Skin epidermis (tissue), 12 donors: ENCODE results near the gene TMEM151A.

ENCODE experiments used
- H3K27ac ChIP-seq, 21 experiments: fragments of 200-600 bp; sonication (generic) in 11 of 21; one replicate each; pipeline ENCODE4 v1.5.0; 2020; ENCODE audit warnings: mild to moderate bottlenecking in 3 of 21, inconsistent platforms in 2 of 21, moderate library complexity in 2 of 21
- H3K4me3 ChIP-seq, 7 experiments: fragments of 200-600 bp; sonication (generic) in 2 of 7; one replicate each; pipeline ENCODE4 v1.5.0; 2020; ENCODE audit warnings: inconsistent platforms in 2 of 7, mild to moderate bottlenecking in 2 of 7, moderate library complexity in 1 of 7

The TMEM151A gene

GRCh38 chr11:66329165-66329673 is 37.5 kb downstream of the TMEM151A start:
- Histone ChIP-seq H3K4me3 (no peak overlapping the region), H3K27ac (peak overlapping the region in 3 of 21 experiments; percentile 0 to 86 (median 53))

- H3K4me3 ChIP-seq = no peak overlapping the region
- no peak overlapping the region for H3K27ac ChIP-seq
These were observed 39.2 kb downstream of the TMEM151A start for GRCh38 chr11:66330931-66331330.

GRCh38 chr11:66331542-66332370 is 40.1 kb downstream of the TMEM151A start:
- Histone ChIP-seq H3K4me3 (no peak overlapping the region), H3K27ac (peak overlapping the region in 1 of 21 experiments; percentile 16)

GRCh38 chr11:66332371-66333219 is 40.9 kb downstream of the TMEM151A start:
- H3K27ac ChIP-seq = peak overlapping the region in 1 of 21 experiments; percentile 16

GRCh38 chr11:66333220-66333877 is 41.7 kb downstream of the TMEM151A start:
- Histone ChIP-seq H3K27ac (no peak overlapping the region), H3K4me3 (no peak overlapping the region)

More at GRCh38 chr11:66332371-66333219, 40.9 kb downstream of the TMEM151A start:
- no peak overlapping the region for H3K4me3 ChIP-seq

- Histone ChIP-seq H3K4me3 (peak overlapping the region in 4 of 7 experiments; percentile 39 to 60 (median 50)), H3K27ac (peak overlapping the region in 1 of 21 experiments; percentile 96)
These were observed 42.4 kb downstream of the TMEM151A start for GRCh38 chr11:66333896-66334604.

GRCh38 chr11:66334605-66335442 is 43.1 kb downstream of the TMEM151A start:
- Histone ChIP-seq H3K4me3 (peak overlapping the region; percentile 39 to 63 (median 51)), H3K27ac (peak overlapping the region in 17 of 21 experiments; percentile 36 to 96 (median 89))

GRCh38 chr11:66335531-66336233 is 44.0 kb downstream of the TMEM151A start:
- H3K4me3 ChIP-seq = peak overlapping the region; percentile 39 to 63 (median 51)
- H3K27ac ChIP-seq = peak overlapping the region in 20 of 21 experiments; percentile 84 to 96 (median 89)

GRCh38 chr11:66336234-66337102 is 44.8 kb downstream of the TMEM151A start, which contains the start of gene RIN1:
RIN1 (minus strand) TSS chr11:66336434; CDS start chr11:66336402, 32 bp downstream.
- Histone ChIP-seq H3K27ac (peak within 1 kb of the TSS in 20 of 21 experiments; percentile 84 to 96 (median 89)), H3K4me3 (peak within 1 kb of the TSS; percentile 39 to 63 (median 51))

- H3K4me3 ChIP-seq = peak overlapping the region in 4 of 7 experiments; percentile 39 to 60 (median 50)
- H3K27ac ChIP-seq = peak overlapping the region in 20 of 21 experiments; percentile 66 to 96 (median 89)
These were observed 45.6 kb downstream of the TMEM151A start for GRCh38 chr11:66337103-66337899.

- H3K27ac ChIP-seq = peak overlapping the region in 18 of 21 experiments; percentile 22 to 96 (median 88)
- no peak overlapping the region for H3K4me3 ChIP-seq
These were observed 46.8 kb downstream of the TMEM151A start for GRCh38 chr11:66338276-66339161.

GRCh38 chr11:66339162-66339675 is 47.5 kb downstream of the TMEM151A start:
- Histone ChIP-seq H3K4me3 (no peak overlapping the region), H3K27ac (peak overlapping the region in 13 of 21 experiments; percentile 39 to 96 (median 90))

GRCh38 chr11:66339686-66340483 is 48.2 kb downstream of the TMEM151A start:
- H3K27ac ChIP-seq = peak overlapping the region in 11 of 21 experiments; percentile 37 to 96 (median 58)
- no peak overlapping the region for H3K4me3 ChIP-seq
